ENCODE data around the gene CUEDC1. TPM values are rescaled to one million over a fixed set of nuclear protein-coding genes. Genes with fewer than 3 reads are reported as not detected.

Gene CUEDC1
- total and polyA plus RNA-seq, 9 donors, result 6.7 to 30.2 (median 21.5) TPM

GRCh38 chr17:57943645-57944044 is 11.6 kb downstream of the CUEDC1 start:
- no peaks in the 10 kb centered on the region for H3K27me3 ChIP-seq
- no peaks in the 10 kb centered on the region for H3K9me3 ChIP-seq
- peaks cover 3% of the 10 kb centered on the region for H3K4me1 ChIP-seq (ENCODE audit: insufficient read depth)
- no peaks in the 10 kb centered on the region for H3K36me3 ChIP-seq
- DNase-seq, result no peak
- intact Hi-C loops (cut with DNase I), result no loop called here
- H3K27ac ChIP-seq, result no peak overlapping the region
- TF ChIP-seq POLR2A (IDR thresholded peaks at IDR 0.05) (no peak), EP300 (IDR thresholded peaks at IDR 0.05) (no peak), CTCF (IDR thresholded peaks at IDR 0.05) (no peak)
- no peak overlapping the region for H3K4me3 ChIP-seq
- WGBS, 3 donors, result 83 to 92% (median 91%) methylated on average over 3 of the region's 3 CpGs

GRCh38 chr17:57943140-57943539 is 12.1 kb downstream of the CUEDC1 start:
- TF ChIP-seq POLR2A (IDR thresholded peaks at IDR 0.05) (no peak), EP300 (IDR thresholded peaks at IDR 0.05) (no peak), CTCF (IDR thresholded peaks at IDR 0.05) (no peak)
- no peaks in the 10 kb centered on the region for H3K27me3 ChIP-seq
- H3K36me3 ChIP-seq, result no peaks in the 10 kb centered on the region
- H3K9me3 ChIP-seq, result no peaks in the 10 kb centered on the region
- no peak for DNase-seq
- peaks cover under 1% of the 10 kb centered on the region for H3K4me1 ChIP-seq (ENCODE audit: insufficient read depth)
- intact Hi-C loops (cut with DNase I), result no loop called here
- no peak overlapping the region for H3K27ac ChIP-seq
- H3K4me3 ChIP-seq, result no peak overlapping the region
- WGBS, 3 donors, result 80 to 90% (median 87%) methylated on average over 6 of the region's 6 CpGs

- Histone ChIP-seq H3K27me3 (no peaks in the 10 kb centered on the region), H3K27ac (no peak overlapping the region), H3K4me3 (no peak overlapping the region), H3K9me3 (no peaks in the 10 kb centered on the region), H3K36me3 (no peaks in the 10 kb centered on the region), H3K4me1 (ENCODE audit: insufficient read depth) (no peaks in the 10 kb centered on the region)
- TF ChIP-seq CTCF (IDR thresholded peaks at IDR 0.05) (no peak), POLR2A (IDR thresholded peaks at IDR 0.05) (no peak), EP300 (IDR thresholded peaks at IDR 0.05) (no peak)
- 69 to 83% (median 81%) methylated on average over 10 of the region's 10 CpGs for WGBS, 3 donors
- DNase-seq, result no peak
- intact Hi-C loops (cut with DNase I), result no loop called here
These were observed 13.5 kb downstream of the CUEDC1 start for GRCh38 chr17:57941384-57942370.

- H3K27ac ChIP-seq, result no peak overlapping the region
- no peaks in the 10 kb centered on the region for H3K27me3 ChIP-seq
- H3K9me3 ChIP-seq, result no peaks in the 10 kb centered on the region
- DNase-seq, result no peak
- H3K4me1 ChIP-seq (ENCODE audit: insufficient read depth), result peaks cover 6% of the 10 kb centered on the region
- intact Hi-C loops (cut with DNase I), result no loop called here
- no peak for TF ChIP-seq CTCF (IDR thresholded peaks at IDR 0.05)
- TF ChIP-seq EP300 (IDR thresholded peaks at IDR 0.05), result no peak
- no peak for TF ChIP-seq POLR2A (IDR thresholded peaks at IDR 0.05)
- no peak overlapping the region for H3K4me3 ChIP-seq
- 78 to 84% (median 82%) methylated on average over 5 of the region's 5 CpGs for WGBS, 3 donors
- no peaks in the 10 kb centered on the region for H3K36me3 ChIP-seq
These were observed 14.4 kb downstream of the CUEDC1 start for GRCh38 chr17:57940653-57941329.

Data from ovary (tissue), 9 donors.